ENCODE measurements around the gene MDFIC2.

Gene MDFIC2

DNA sequence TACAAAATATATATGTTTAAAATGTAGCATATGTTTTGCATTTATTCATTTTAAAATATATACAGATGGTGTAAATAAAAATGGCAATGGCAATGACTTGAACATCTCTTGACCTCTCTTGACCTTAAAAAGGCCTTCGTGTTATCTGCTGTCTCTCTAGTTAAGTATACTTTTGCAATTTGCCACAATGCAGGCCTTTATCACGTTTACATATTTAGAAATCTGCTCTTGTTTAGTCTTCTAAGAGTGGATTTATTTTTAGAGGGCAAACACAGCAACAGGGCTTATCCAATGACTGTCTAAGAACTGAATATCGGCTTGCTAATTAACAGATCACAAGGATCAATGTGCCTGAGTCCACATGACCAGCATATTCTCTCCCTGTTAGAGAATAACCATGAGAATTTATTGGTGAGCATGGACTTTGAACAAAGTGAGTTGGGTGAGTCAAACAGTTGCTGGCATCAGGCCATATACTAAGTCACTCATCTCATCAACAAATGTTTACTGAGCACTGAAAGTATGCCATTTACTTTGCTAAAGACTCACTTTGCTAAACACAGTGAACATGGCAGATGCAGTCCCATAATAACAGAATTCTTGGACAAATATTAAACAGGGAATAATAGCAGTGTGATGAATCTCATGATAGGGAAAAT is 48.2 kb downstream of the MDFIC2 start:
- no peak overlapping the region for H3K27ac ChIP-seq (ENCODE audit: low read length)
- no peak overlapping the region for H3K4me2 ChIP-seq (ENCODE audit: insufficient read depth, low read length)
- no peaks in the 10 kb centered on the region for H3K4me1 ChIP-seq (ENCODE audit: insufficient read depth, low read length)
- no peak for ATAC-seq (ENCODE audit: insufficient read depth, low read depth)
- H3K36me3 ChIP-seq (ENCODE audit: insufficient read depth, low read length) = no peaks in the 10 kb centered on the region
- no peaks in the 10 kb centered on the region for H3K79me2 ChIP-seq (ENCODE audit: insufficient read depth, low read length)
- H3K4me3 ChIP-seq (ENCODE audit: low read depth in 1 of 2, low read length in 2 of 2) = no peak overlapping the region
- no peaks in the 10 kb centered on the region for H3K9me3 ChIP-seq (ENCODE audit: insufficient read depth, low read length, severe bottlenecking)
- no peak overlapping the region for H3K9ac ChIP-seq (ENCODE audit: low read depth, low read length)
- H4K20me1 ChIP-seq (ENCODE audit: insufficient read depth, low read length) = no peaks in the 10 kb centered on the region
- DNase-seq = no peak
- H3K27me3 ChIP-seq (ENCODE audit: insufficient read depth, low read length, poor library complexity) = no peaks in the 10 kb centered on the region
- no peak for TF ChIP-seq EZH2 (IDR thresholded peaks at IDR 0.05; ENCODE audit: borderline replicate concordance, low read depth, low read length, severe bottlenecking)
- TF ChIP-seq, protein P1, sequence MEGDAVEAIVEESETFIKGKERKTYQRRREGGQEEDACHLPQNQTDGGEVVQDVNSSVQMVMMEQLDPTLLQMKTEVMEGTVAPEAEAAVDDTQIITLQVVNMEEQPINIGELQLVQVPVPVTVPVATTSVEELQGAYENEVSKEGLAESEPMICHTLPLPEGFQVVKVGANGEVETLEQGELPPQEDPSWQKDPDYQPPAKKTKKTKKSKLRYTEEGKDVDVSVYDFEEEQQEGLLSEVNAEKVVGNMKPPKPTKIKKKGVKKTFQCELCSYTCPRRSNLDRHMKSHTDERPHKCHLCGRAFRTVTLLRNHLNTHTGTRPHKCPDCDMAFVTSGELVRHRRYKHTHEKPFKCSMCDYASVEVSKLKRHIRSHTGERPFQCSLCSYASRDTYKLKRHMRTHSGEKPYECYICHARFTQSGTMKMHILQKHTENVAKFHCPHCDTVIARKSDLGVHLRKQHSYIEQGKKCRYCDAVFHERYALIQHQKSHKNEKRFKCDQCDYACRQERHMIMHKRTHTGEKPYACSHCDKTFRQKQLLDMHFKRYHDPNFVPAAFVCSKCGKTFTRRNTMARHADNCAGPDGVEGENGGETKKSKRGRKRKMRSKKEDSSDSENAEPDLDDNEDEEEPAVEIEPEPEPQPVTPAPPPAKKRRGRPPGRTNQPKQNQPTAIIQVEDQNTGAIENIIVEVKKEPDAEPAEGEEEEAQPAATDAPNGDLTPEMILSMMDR (IDR thresholded peaks at IDR 0.05; ENCODE audit: borderline replicate concordance, extremely low read depth, low read length, poor library complexity, severe bottlenecking) = no peak
- H2AFZ ChIP-seq (ENCODE audit: low read depth, low read length) = no peak overlapping the region

- H3K9ac ChIP-seq (ENCODE audit: low read depth, low read length) = no peak overlapping the region
- no peaks in the 10 kb centered on the region for H3K79me2 ChIP-seq (ENCODE audit: insufficient read depth, low read length)
- TF ChIP-seq, protein P1 (IDR thresholded peaks at IDR 0.05; ENCODE audit: borderline replicate concordance, extremely low read depth, low read length, poor library complexity, severe bottlenecking) = no peak
- no peak for TF ChIP-seq EZH2 (IDR thresholded peaks at IDR 0.05; ENCODE audit: borderline replicate concordance, low read depth, low read length, severe bottlenecking)
- DNase-seq (no peak), ATAC-seq (ENCODE audit: insufficient read depth, low read depth) (no peak)
- H3K27me3 ChIP-seq (ENCODE audit: insufficient read depth, low read length, poor library complexity) = no peaks in the 10 kb centered on the region
- H3K27ac ChIP-seq (ENCODE audit: low read length) = no peak overlapping the region
- H3K36me3 ChIP-seq (ENCODE audit: insufficient read depth, low read length) = no peaks in the 10 kb centered on the region
- H3K4me1 ChIP-seq (ENCODE audit: insufficient read depth, low read length) = no peaks in the 10 kb centered on the region
- H2AFZ ChIP-seq (ENCODE audit: low read depth, low read length) = no peak overlapping the region
- no peaks in the 10 kb centered on the region for H4K20me1 ChIP-seq (ENCODE audit: insufficient read depth, low read length)
- no peaks in the 10 kb centered on the region for H3K9me3 ChIP-seq (ENCODE audit: insufficient read depth, low read length, severe bottlenecking)
- no peak overlapping the region for H3K4me2 ChIP-seq (ENCODE audit: insufficient read depth, low read length)
- no peak overlapping the region for H3K4me3 ChIP-seq (ENCODE audit: low read depth in 1 of 2, low read length in 2 of 2)
Observed at GRCh38 chr3:70261283-70261682, 51.2 kb downstream of the MDFIC2 start.

DNA sequence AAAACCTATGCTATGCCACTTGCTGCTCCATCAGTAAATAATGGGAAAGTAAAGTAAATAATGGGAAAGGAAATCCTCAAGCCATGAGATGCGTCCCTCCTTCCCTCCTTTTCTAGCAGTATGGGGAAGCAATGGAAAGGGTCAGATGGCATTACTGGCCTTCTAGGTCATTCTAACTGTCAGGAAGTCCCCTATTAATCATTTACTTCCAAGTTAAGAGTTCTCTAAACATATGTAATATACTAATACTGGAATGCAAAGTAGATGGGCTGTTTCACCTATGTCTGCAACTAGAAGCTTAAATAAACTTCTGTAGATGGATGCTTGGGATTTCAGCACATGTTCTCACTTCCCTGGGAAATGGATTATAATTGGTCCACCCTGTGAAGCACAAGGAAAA is 55.9 kb downstream of the MDFIC2 start:
- Histone ChIP-seq H4K20me1 (ENCODE audit: insufficient read depth, low read length) (no peaks in the 10 kb centered on the region), H3K4me1 (ENCODE audit: insufficient read depth, low read length) (no peaks in the 10 kb centered on the region), H3K9me3 (ENCODE audit: insufficient read depth, low read length, severe bottlenecking) (no peaks in the 10 kb centered on the region), H3K27ac (ENCODE audit: low read length) (no peak overlapping the region), H3K36me3 (ENCODE audit: insufficient read depth, low read length) (no peaks in the 10 kb centered on the region), H3K27me3 (ENCODE audit: insufficient read depth, low read length, poor library complexity) (no peaks in the 10 kb centered on the region), H3K9ac (ENCODE audit: low read depth, low read length) (no peak overlapping the region), H3K79me2 (ENCODE audit: insufficient read depth, low read length) (no peaks in the 10 kb centered on the region), H3K4me2 (ENCODE audit: insufficient read depth, low read length) (no peak overlapping the region), H3K4me3 (ENCODE audit: low read depth in 1 of 2, low read length in 2 of 2) (no peak overlapping the region), H2AFZ (ENCODE audit: low read depth, low read length) (no peak overlapping the region)
- no peak for DNase-seq
- ATAC-seq (ENCODE audit: insufficient read depth, low read depth) = no peak
- no peak for TF ChIP-seq EZH2 (IDR thresholded peaks at IDR 0.05; ENCODE audit: borderline replicate concordance, low read depth, low read length, severe bottlenecking)
- TF ChIP-seq, protein P1 (IDR thresholded peaks at IDR 0.05; ENCODE audit: borderline replicate concordance, extremely low read depth, low read length, poor library complexity, severe bottlenecking) = no peak

Measured in DND-41 (cell line).